COLO829 (cell line): Measurements from ENCODE around the gene GLG1.

ENCODE experiments used
- DNase-seq: peaks from one replicate; pipeline ENCODE4 v3.0.0; 2012; ENCODE audit warnings: low spot score

GLG1 gene

DNA sequence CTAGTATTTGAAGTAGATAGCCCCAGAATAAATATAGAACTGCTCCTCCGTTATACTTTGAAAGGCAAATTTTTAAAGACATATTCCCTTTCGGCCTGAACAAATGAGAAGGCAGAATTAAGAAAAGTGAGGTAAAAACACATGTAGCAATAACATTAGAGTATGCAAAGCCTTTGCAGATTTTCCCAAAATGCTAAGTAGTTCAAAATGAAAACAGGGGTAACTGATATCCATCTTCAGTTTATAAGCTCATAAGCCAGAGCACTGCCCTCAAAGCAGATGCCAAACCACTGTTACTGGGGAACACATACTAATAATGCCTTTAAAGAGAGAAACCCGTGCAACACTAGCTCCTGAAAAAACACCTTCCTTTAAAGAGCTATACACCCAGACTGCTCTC, 134.4 kb downstream of the GLG1 start:
- no peak for DNase-seq

GRCh38 chr16:74472010-74472409, 134.9 kb downstream of the GLG1 start:
- no peak for DNase-seq

DNA sequence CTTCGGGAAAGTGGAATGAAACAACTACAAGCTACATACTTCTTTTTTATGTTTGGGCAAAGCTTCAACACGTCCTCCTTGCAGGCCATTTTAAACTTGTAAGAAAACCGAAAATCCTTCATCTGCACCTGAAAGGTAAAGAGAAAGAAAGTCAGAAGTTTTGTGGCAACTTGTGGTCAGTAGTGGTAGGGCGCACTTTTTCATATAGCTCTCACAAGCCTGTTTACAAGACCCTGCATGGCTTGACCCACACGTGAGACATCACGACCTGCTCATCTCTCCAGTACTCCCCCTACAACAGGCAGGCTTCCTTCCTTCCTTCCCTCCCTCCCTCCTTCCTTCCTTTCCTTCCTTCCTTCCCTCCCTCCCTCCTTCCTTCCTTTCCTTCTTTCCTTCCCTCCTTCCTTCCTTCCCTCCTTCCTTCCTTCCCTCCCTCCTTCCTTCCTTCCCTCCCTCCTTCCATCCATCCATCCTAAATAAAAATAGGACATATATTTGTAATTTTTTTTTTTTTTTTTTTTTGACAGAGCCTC, 136.9 kb downstream of the GLG1 start:
- no peak for DNase-seq

DNA sequence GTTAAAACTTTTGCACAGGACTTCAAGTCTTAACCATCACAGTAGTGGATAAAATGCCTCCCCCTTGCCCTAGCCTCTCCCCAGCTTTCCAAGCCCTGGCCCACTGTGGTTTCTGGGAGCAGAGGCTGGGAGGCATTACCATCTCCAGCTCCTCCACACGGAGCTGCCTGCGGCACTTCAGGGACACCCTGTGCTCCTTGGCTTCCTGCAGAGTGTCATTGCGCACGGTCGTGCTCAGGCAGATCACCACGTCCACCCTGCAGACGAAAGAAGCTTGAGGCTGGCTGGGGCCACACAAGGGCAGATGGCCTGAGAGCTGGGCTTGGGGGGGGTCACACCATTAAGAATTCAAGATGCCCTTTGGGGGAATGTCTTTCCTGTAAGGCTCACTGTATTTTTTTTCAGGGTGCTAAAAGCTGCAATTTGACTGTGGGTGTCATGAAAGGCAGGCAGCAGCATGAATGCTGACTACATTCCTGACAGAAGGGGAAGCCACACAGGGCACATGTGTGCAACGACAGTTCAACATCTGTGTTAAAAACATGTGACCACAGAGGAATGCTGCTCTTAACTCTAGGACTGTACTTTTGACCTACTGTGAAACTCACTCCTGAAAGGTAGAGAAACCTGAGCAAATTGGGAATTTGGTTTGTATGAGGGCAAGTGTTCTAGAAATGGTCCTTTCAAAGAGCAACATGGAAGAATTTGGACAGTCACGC, 137.9 kb downstream of the GLG1 start:
- no peak for DNase-seq

DNA sequence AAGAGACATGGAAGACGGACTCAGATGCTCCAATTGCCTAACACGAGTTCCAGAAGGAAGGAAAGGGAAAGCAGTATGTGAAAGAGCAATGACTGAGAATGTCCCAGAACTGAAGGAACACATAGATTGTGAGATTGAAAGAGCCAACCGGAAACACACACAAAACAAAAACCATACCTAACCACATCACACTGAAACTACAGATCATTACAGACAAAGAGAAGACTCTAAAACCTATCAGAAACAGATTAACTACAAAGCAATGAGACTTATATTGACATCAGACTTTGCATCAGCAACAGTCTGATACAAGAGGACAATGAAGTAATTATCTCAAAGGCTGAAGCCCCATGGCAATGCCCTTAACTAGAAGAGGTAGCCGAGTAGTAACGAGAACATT, 140.0 kb downstream of the GLG1 start:
- DNase-seq: no peak

GRCh38 chr16:74465851-74466685, 140.8 kb downstream of the GLG1 start:
- DNase-seq: no peak

- no peak for DNase-seq
Measured at GRCh38 chr16:74465281-74465680, 141.6 kb downstream of the GLG1 start.

DNA sequence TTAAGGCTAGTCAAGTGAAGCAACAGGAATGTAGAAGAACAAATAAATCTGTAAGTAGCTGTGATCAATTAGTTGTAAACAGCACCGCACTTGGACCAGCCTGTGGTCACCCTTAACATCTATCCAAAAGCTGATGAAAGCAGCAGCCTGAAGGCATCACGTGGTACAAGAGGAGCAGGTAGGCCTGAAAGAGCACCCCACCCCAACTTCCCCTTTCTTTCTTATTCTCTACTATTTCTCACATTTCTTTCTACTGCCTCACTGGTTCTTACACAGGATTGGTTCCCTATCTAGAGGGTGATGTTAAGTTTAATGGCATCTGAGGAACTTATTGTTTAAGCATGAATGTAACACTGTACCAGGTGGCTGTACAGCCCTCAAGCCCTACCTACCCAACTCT, 143.0 kb downstream of the GLG1 start:
- no peak for DNase-seq

DNA sequence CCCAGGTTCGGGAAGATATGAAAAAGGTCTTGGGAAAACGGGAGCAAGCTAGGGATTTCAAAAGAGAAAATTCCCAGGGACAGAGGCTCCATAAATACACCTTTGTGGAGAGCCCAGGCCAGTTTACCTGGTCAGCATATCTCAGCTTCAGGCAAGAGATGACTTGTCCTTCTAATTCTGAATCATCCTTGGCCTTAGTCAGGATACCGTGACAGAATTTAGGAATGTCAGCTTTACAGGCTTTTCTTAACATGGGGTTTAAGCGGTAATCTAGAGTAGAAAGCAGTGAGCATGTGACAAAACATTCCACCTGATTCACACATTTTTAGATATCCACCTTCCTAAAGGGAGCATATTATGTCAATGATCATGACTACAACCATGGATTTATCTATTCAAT, 144.6 kb downstream of the GLG1 start:
- no peak for DNase-seq

DNA sequence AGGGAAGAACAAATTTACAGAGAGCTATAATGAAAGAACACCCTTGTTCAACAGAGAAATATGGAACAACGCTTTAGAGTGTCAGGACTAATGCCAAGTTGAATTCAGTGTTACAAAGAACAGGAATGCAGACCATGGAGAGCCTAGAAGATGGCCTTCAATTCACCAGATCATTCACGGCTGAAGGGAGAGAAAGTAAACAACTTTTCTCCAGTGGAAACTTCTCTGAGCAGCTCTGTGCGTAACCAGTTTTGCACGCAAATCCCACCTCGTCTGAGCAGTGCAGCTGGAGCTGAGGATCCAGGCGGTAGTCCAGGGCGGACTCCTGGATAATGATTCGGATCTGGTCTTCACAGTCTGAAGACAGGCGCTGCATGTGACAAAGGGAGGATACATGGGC, 145.1 kb downstream of the GLG1 start:
- no peak for DNase-seq

DNA sequence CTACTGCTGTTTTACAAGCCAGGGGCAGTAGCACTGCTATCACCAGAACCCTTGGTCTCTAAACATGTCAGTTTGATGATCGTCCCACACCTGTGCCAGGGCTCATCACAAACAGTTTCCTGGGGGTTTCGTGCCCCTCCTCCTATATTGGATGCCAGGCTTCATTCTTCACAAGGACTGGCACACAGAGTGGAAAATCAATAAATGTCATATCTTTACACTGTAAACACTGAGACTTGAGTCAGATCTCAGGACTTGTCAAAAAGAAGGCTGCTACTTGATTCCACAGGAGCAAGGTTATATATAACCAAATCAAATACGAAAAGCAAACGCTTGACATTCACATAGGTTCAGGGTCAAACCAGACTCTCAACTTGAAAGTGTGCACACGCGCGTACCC, 146.4 kb downstream of the GLG1 start:
- DNase-seq: no peak

DNA sequence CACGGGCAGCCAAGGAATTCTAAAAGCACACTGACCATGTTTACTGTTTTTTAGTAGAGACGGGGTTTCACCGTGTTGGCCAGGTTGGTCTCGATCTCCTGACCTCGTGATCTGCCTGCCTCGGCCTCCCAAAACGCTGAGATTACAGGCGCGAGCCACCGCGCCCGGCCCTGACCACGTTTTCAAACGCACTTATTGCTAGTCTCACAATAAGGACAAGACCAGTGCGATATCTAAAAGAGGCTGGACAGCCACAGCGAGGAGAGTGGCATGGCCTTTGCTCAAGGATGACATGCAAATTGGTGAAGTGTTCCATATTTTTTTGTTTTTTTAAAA, 150.7 kb downstream of the GLG1 start:
- DNase-seq: no peak

GRCh38 chr16:74455619-74456289, 151.2 kb downstream of the GLG1 start:
- no peak for DNase-seq

GRCh38 chr16:74455213-74455612, 151.7 kb downstream of the GLG1 start:
- DNase-seq: no peak

- DNase-seq: no peak
Measured at GRCh38 chr16:74451951-74452758, 154.8 kb downstream of the GLG1 start.

- DNase-seq: no peak
Measured at GRCh38 chr16:74450967-74451760, 155.8 kb downstream of the GLG1 start.

DNA sequence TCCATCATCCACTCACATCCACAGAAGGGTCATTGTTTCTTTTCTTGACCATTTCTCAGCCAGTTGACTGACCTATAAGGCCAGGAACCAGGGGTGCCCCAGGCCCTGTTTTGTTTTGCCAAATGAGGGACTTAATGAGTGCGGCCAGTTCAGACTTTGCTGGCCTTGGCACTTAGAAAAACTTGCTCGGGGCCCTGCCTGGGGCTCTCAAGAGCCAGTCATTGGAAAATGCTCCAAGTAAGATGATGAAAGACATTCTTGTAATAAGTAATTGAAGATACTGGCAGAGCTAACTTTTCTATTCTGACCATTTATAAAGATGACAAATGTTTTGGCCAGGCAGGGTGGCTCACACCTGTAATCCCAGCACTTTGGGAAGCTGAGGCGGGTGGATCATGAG, 156.7 kb downstream of the GLG1 start:
- DNase-seq: no peak

DNA sequence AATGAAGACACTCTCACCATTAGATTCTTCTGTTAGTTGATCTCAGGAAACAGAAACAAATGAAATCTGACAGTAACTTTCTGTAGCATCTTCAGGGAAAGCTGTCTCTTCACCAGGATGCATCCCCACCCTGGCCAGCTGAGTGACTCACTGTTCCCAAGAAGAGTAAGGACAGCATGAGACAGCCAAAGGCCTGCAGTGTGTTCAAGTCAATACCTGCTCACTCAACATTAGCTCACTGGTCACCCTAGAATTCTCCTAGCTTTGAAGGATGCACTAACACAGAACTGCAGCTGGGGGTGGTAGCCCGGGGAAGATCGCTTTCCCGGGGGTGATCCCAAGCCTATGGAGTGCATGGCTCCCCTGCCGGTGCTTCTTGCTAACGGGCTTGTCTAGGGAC, 157.4 kb downstream of the GLG1 start:
- no peak for DNase-seq

GRCh38 chr16:74448990-74449389, 157.9 kb downstream of the GLG1 start:
- peak; percentile 14 for DNase-seq

DNA sequence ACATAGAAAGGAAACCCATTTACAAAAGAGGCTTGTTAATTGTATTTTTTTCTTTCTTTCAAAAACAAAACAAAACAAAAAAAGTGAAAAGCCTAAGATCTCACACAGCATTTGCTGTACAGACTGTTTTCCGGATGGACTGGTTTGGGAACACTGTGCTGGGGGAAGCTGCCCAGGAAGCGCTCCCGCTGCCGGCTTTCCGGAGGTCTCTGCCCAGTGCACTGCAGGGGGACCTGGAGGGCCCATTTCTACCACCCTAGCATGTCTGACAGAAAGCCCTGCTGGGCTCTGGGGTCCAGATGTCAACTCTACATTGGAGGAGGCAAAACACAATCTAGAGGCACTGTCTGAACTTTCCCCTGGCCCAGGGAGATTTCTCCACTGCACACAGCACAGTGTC, 159.3 kb downstream of the GLG1 start:
- no peak for DNase-seq

GRCh38 chr16:74446866-74447265, 160.0 kb downstream of the GLG1 start:
- DNase-seq: no peak
